GM10248 (cell line): ENCODE results near the gene PRKCSH.
A peak's percentile ranks its signal among the peaks of the same experiment; 100 is the strongest.
"Not testable (repeated sequence)": the region's sequence is repeated elsewhere in the genome, so short reads cannot be mapped to it uniquely, and the experiment has no call there.

Experiments
- CTCF ChIA-PET: fragments of 300-600 bp; sonication (Branson Sonifier 250); formaldehyde crosslinking; extraction: SDS; loops from one replicate; lab custom pipeline; 2021; ENCODE audit warnings: antibody characterized with exemption; lab: Yijun Ruan, JAX
- POLR2A ChIA-PET: fragments of 350-650 bp; sonication (Branson Sonifier 250); formaldehyde crosslinking; extraction: SDS; loops from one replicate; lab custom pipeline; 2020; ENCODE audit warnings: antibody characterized with exemption; lab: Yijun Ruan, JAX
- DNase-seq: peaks from one replicate; pipeline ENCODE4 v3.0.0; 2012; ENCODE audit errors: extremely low spot score
- TF ChIP-seq, protein P1 (sequence below): IDR thresholded peaks from 2 replicates; pipeline ENCODE4 v1.5.1; 2012; ENCODE audit warnings: mild to moderate bottlenecking, low read depth; ENCODE audit errors: extremely low read depth, missing control alignments, control extremely low read depth

PRKCSH gene

DNA sequence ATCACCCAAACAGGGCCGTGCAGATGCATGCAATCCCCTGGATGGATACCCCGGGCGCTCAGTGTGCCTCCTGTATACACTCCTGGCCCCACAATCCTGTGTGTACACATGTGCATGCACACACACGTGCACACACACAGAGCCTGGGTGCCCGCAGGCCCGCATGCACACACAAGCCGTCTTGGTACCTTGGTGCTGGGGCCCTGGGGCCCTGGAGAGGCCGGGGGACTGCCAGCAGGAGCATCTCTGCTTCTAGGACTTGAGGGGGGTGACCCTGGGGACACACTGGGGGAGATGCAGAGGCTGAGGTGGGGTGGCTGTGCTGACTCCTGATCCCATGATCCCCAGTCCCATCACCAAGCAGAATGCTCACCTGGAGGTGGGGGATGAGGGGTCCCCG lies 35.8 kb upstream of the PRKCSH start:
- peak; percentile 15 for DNase-seq
- ChIA-PET CTCF (interaction anchor here (1.5 to 2.8 kb wide), 2 partner anchors 9 to 18 kb away, joined by 5 to 12 read pairs; no protein-coding TSS in a partner anchor), POLR2A (no interaction called here)
- TF ChIP-seq, protein P1, sequence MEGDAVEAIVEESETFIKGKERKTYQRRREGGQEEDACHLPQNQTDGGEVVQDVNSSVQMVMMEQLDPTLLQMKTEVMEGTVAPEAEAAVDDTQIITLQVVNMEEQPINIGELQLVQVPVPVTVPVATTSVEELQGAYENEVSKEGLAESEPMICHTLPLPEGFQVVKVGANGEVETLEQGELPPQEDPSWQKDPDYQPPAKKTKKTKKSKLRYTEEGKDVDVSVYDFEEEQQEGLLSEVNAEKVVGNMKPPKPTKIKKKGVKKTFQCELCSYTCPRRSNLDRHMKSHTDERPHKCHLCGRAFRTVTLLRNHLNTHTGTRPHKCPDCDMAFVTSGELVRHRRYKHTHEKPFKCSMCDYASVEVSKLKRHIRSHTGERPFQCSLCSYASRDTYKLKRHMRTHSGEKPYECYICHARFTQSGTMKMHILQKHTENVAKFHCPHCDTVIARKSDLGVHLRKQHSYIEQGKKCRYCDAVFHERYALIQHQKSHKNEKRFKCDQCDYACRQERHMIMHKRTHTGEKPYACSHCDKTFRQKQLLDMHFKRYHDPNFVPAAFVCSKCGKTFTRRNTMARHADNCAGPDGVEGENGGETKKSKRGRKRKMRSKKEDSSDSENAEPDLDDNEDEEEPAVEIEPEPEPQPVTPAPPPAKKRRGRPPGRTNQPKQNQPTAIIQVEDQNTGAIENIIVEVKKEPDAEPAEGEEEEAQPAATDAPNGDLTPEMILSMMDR, result no peak

DNA sequence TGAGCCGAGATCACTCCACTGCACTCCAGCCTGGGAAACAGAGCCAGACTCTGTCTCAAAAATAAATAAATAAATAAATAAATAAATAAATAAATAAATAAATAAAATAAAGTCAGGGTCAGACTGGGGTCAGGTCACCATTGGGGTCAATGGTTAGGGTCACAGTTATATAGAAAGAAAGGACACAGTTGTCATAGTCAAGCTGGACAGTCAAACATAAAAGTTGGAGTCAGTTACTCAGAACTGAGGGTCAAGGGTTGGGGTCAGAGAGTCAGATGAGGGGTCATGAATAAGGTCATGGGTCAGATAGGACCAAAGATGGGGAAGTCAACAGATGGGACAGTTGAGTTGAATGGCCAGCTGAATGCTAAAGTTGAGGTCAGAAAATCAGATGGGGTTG lies 34.6 kb upstream of the PRKCSH start:
- TF ChIP-seq, protein P1, result no peak
- DNase-seq, result no peak
- POLR2A ChIA-PET, result interaction anchor here (0.6 kb wide), 1 partner anchor 530 kb away, joined by 3 read pairs; no protein-coding TSS in a partner anchor
- CTCF ChIA-PET, result interaction anchor here (1.2 to 1.5 kb wide), 3 partner anchors 10 to 15 kb away, joined by 3 to 5 read pairs (median 4); no protein-coding TSS in a partner anchor

DNA sequence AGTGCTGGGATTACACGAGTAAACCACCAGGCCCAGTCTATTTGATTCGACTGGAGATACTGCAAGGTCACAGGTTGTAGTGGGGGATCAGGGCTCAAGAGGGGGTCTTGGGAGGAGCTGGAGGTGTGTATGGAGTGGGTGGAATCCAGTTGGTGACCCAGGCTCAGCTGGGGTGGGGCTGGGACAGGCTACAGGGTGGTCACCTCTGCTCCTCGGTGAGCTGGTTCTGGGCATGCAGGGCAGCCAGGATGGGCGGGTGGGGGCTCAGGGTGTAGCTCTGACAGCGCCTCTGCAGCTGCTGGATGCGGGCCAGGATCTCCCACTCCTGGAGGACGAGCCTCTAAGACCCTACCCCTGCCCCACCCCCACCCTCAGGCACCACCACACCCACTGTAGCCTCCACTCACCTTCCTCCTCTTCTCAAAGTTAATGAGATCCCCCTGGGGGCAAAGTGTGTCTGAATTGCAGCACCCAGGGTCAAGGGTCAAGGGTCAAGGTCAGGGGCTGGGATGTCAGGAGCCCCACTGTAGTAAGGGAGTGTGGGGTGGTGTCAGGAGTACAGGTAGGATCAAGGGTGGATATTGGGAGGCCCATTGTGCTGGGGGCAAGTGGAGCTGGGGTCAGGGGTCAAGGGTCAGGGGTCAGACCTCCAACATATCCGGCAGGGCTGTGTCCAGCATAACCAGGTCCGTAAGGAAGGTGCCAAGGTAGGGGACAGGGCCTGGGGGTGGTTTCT lies 33.5 kb upstream of the PRKCSH start:
- POLR2A ChIA-PET, result interaction anchor here (0.6 kb wide), 1 partner anchor 33 kb away, joined by 3 read pairs; the partner anchor contains the start of gene ODAD3
- no peak for DNase-seq
- TF ChIP-seq, protein P1, result no peak
- CTCF ChIA-PET, result interaction anchor here (1.2 to 2.9 kb wide), 3 partner anchors 9 to 21 kb away, joined by 3 to 10 read pairs (median 4); no protein-coding TSS in a partner anchor

DNA sequence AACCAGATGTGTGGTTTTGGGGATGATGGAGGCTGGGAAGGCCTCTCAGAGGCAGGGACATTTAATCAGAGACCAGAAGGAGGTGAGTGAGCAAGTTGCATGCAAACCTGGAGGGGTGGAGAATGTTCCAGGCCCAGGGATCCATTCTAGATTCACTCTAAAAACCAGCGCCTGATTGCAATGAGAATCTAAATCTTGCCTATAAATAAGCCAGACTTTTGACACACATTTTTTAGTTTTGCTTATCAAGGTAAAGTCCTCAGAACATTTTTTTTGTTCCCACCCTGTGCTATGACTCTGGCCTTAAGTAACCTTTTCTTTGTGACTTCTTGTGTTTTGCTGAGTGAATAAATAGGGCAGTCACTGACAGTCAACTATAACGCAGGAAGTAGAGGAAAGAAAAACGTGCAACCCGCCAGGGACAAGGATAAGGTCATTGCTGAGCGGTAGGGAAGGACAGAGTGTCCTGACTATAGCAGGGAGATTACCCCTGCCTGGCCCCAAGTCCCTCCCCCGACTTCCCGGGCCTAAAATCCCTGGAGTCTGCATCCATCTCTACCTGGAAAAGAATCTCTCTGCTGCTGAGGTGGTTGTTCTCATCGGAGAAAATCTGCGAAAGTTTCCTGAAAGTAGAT lies 30.7 kb upstream of the PRKCSH start:
- no peak for DNase-seq
- TF ChIP-seq, protein P1, result no peak
- POLR2A ChIA-PET, result no interaction called here
- CTCF ChIA-PET, result interaction anchor here (1.2 to 2.2 kb wide), 2 partner anchors 22 to 24 kb away, joined by 4 to 8 read pairs; no protein-coding TSS in a partner anchor

- TF ChIP-seq, protein P1, result peak; percentile 37
- ChIA-PET CTCF (interaction anchor here (1.0 to 2.4 kb wide), 10 partner anchors 12 to 76 kb away, joined by 3 to 9 read pairs (median 4); partner anchors contain the start of genes EPOR, ODAD3 and PRKCSH), POLR2A (no interaction called here)
- DNase-seq, result no peak
Measured at GRCh38 chr19:11405846-11406643, 29.4 kb upstream of the PRKCSH start.

DNA sequence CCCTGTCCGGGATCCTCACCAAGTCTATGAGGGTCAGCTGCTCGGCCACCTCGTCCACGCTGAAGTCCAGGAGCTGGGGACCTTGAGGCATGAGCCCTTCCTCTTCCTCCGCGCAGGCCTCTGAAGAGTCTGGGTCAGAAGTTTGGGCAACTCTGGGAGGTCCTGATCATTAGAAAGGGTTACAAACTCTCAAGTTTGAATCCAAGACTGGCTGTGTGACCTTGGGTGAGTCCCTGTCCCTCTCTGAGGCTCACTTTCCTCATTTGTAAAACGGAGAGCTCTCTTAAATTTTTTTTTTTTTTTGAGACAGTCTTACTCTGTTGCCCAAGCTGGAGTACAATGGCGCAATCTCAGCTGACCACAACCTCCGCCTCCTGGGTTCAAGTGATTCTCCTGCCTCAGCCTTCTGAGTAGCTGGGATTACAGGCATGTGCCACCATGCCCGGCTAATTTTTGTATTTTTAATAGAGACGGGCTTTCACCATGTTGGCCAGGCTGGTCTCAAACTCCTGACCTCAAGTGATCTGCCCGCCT lies 28.7 kb upstream of the PRKCSH start:
- POLR2A ChIA-PET, DNase-seq: not testable (repeated sequence)
- CTCF ChIA-PET, result interaction anchor here (0.9 to 2.4 kb wide), 10 partner anchors 8 to 75 kb away, joined by 3 to 9 read pairs (median 5); partner anchors contain the start of genes EPOR, ODAD3 and PRKCSH
